HepG2 (cell line): ENCODE measurements around the gene CAPZA1. TPM values are rescaled to one million over a fixed set of nuclear protein-coding genes. Genes with fewer than 3 reads are reported as not detected.

Experiments used
- ATF4 ChIP-seq, 2 experiments: fragments of 450-650 bp in 1 of 2; sonication (generic) in 1 of 2; formaldehyde crosslinking; IDR thresholded peaks; 2 replicates each; pipeline versions ENCODE4 v1.5.0 to v1.8.0; 2020 to 2022; ENCODE audit warnings: mild to moderate bottlenecking in 1 of 2, missing genetic modification reagents in 1 of 2
- DZIP1 ChIP-seq: sonication (generic); formaldehyde crosslinking; IDR thresholded peaks from 2 replicates; pipeline ENCODE4 v1.5.0; 2020; ENCODE audit warnings: mild to moderate bottlenecking, missing genetic modification reagents
- ETV6 ChIP-seq: sonication (generic); formaldehyde crosslinking; conservative IDR thresholded peaks from 2 replicates; pipeline ENCODE4 v1.4.0; 2020; ENCODE audit warnings: missing genetic modification reagents
- IRF1 ChIP-seq: sonication (generic); formaldehyde crosslinking; IDR thresholded peaks from 2 replicates; pipeline ENCODE4 v1.4.0; 2020; ENCODE audit warnings: low read depth, mild to moderate bottlenecking, missing genetic modification reagents
- MAX ChIP-seq: IDR thresholded peaks from 2 replicates; pipeline ENCODE4 v1.6.1; 2012; ENCODE audit warnings: inconsistent platforms
- PATZ1 ChIP-seq: sonication (generic); formaldehyde crosslinking; IDR thresholded peaks from 2 replicates; pipeline ENCODE4 v1.4.0; 2020; ENCODE audit warnings: missing genetic modification reagents
- PAX8 ChIP-seq: sonication (generic); formaldehyde crosslinking; IDR thresholded peaks from 2 replicates; pipeline ENCODE4 v1.8.0; 2022; ENCODE audit warnings: mild to moderate bottlenecking, missing genetic modification reagents, borderline replicate concordance
- SAFB2 ChIP-seq: sonication (generic); formaldehyde crosslinking; IDR thresholded peaks from 2 replicates; pipeline ENCODE4 v1.5.1; 2020; ENCODE audit warnings: missing genetic modification reagents, low read depth, mild to moderate bottlenecking, borderline replicate concordance
- SRF ChIP-seq: IDR thresholded peaks from 2 replicates; pipeline ENCODE4 v1.6.1; 2011; ENCODE audit warnings: mild to moderate bottlenecking, low read depth, low read length, moderate library complexity
- SRSF1 ChIP-seq: fragments of 200-400 bp; formaldehyde crosslinking; optimal IDR thresholded peaks from 2 replicates; pipeline ENCODE3; 2017; ENCODE audit warnings: mild to moderate bottlenecking, low read depth, low read length, moderate library complexity
- ZNF276 ChIP-seq: sonication (generic); formaldehyde crosslinking; IDR thresholded peaks from 2 replicates; pipeline ENCODE4 v1.4.0; 2020; ENCODE audit warnings: mild to moderate bottlenecking, low read depth, missing genetic modification reagents
- ZSCAN9 ChIP-seq: IDR thresholded peaks from 2 replicates; pipeline ENCODE4 v1.6.1; 2016; ENCODE audit warnings: borderline replicate concordance
- polyA plus RNA-seq, 8 experiments: library from polyadenylated mRNA; depleted of rRNA in 3 of 8; stranded (reverse) in 7 of 8; unstranded in 1 of 8; fragments of >200 nt; fragmentation: Illumina TruSeq in 4 of 8; extraction: Trizol in 4 of 8; gene quantifications; 2 replicates each; pipeline versions ENCODE4 v1.2.1 to v1.2.3, GENCODE V29; 2011 to 2016; ENCODE audit warnings: low read depth in 4 of 8, missing spikeins in 1 of 8, mixed read lengths in 1 of 8; ENCODE audit not compliant: insufficient read depth in 1 of 8
- total RNA-seq, 5 experiments: library from RNA; depleted of rRNA; stranded (reverse); fragments of >200 nt; fragmentation: Illumina TruSeq; extraction: Trizol; gene quantifications; 2 replicates each; pipeline ENCODE4 v1.2.3, GENCODE V29; 2016; ENCODE audit warnings: low read depth in 1 of 5
- TF ChIP-seq, protein P1 (sequence below): sonication (generic); formaldehyde crosslinking; IDR thresholded peaks from 2 replicates; pipeline ENCODE4 v1.8.1; 2023; ENCODE audit warnings: mild to moderate bottlenecking, missing genetic modification reagents, borderline replicate concordance
- TF ChIP-seq, protein P2 (sequence below): sonication (generic); formaldehyde crosslinking; IDR thresholded peaks from 2 replicates; pipeline ENCODE4 v1.8.0; 2022; ENCODE audit warnings: mild to moderate bottlenecking, missing genetic modification reagents
- TF ChIP-seq, protein P3 (sequence below): IDR thresholded peaks from 2 replicates; pipeline ENCODE4 v1.6.1; 2016; ENCODE audit warnings: control low read depth

The CAPZA1 gene
- total and polyA plus RNA-seq, 2 of the 13 experiments (the other 11 are each of a cell fraction or from before 2014, with no cell fraction given), result 67.0 to 117 TPM

DNA sequence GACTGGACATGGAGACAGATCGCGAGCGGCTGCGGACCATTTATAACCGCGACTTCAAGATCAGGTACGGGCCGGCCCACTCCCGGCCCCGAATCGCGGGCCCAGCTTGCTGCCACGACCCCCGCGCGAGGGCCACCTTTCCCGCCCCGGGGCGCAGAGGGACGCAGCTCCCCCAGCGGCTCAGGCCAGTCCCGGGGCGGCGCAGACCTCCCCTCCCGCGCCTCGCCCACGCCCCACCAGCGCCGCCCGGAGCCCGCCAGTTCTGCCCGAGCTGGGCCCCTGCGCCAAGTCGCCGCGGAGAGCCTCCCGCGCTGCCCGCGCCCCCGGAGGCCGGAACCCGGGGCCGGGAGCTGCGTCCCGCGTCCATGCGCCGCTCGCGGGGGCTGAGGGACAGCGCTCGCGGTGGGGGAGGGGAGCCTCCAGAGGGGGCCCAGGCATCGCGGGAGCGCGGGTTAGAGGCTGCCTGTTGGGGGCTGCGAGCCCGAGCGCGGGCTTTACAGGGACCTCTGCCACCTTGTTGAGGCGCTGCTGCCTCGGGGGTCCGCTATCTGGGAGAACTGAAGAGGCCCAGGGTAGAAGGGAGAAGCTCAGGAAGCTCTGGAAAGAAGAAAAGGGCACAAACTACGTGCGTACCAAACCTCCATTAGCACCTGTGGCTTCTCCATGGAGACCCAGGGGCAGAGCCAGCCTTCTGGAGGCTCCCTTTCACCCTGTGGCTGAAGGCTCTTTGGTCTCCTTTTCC, 55.5 kb downstream of the CAPZA1 start (continued):
- TF ChIP-seq IRF1 (CRISPR knock-in tag), result peak; percentile 23; the same call in 1 of the 2 replicates
- no peak for TF ChIP-seq PAX8 (CRISPR knock-in tag)
- no peak for TF ChIP-seq ZSCAN9 (CRISPR knock-in tag)
- TF ChIP-seq, protein P1, sequence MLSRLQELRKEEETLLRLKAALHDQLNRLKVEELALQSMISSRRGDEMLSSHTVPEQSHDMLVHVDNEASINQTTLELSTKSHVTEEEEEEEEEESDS (CRISPR knock-in tag), result no peak
- no peak; the same call in 1 of the 2 replicates for TF ChIP-seq SAFB2 (CRISPR knock-in tag)
- no peak for TF ChIP-seq ATF4 (CRISPR knock-in tag; IDR thresholded peaks at IDR 0.05)
- TF ChIP-seq, protein P2, sequence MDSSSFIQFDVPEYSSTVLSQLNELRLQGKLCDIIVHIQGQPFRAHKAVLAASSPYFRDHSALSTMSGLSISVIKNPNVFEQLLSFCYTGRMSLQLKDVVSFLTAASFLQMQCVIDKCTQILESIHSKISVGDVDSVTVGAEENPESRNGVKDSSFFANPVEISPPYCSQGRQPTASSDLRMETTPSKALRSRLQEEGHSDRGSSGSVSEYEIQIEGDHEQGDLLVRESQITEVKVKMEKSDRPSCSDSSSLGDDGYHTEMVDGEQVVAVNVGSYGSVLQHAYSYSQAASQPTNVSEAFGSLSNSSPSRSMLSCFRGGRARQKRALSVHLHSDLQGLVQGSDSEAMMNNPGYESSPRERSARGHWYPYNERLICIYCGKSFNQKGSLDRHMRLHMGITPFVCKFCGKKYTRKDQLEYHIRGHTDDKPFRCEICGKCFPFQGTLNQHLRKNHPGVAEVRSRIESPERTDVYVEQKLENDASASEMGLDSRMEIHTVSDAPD (CRISPR knock-in tag), result no peak
- peak; percentile 80 for TF ChIP-seq PATZ1 (CRISPR knock-in tag)
- TF ChIP-seq SRSF1, result no peak
- no peak for TF ChIP-seq ZNF276 (CRISPR knock-in tag)
- TF ChIP-seq ETV6, result no peak
- no peak; the same call in 1 of the 2 replicates for TF ChIP-seq MAX
- TF ChIP-seq, protein P3, sequence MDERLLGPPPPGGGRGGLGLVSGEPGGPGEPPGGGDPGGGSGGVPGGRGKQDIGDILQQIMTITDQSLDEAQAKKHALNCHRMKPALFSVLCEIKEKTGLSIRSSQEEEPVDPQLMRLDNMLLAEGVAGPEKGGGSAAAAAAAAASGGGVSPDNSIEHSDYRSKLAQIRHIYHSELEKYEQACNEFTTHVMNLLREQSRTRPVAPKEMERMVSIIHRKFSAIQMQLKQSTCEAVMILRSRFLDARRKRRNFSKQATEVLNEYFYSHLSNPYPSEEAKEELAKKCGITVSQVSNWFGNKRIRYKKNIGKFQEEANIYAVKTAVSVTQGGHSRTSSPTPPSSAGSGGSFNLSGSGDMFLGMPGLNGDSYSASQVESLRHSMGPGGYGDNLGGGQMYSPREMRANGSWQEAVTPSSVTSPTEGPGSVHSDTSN (CRISPR knock-in tag), result no peak
- no peak; the same call in 1 of the 2 replicates for TF ChIP-seq DZIP1
- TF ChIP-seq SRF, result no peak
